Skeletal muscle satellite cell (primary cell): ENCODE data around the gene BTG4.
A peak's percentile ranks its signal among the peaks of the same experiment; 100 is the strongest.

ENCODE experiments used
- H3K27me3 ChIP-seq: 2 replicates; pipeline ENCODE4 v1.7.0; 2013; ENCODE audit warnings: low read length; ENCODE audit not compliant: control insufficient read depth, insufficient read depth
- H3K36me3 ChIP-seq: 2 replicates; pipeline ENCODE4 v1.7.0; 2013; ENCODE audit warnings: mild to moderate bottlenecking, control low read depth, low read length; ENCODE audit not compliant: insufficient read depth
- H3K4me1 ChIP-seq: 2 replicates; pipeline ENCODE4 v1.7.0; 2013; ENCODE audit warnings: low read length; ENCODE audit not compliant: control insufficient read depth, insufficient read depth
- H3K4me2 ChIP-seq: 2 replicates; pipeline ENCODE4 v1.7.0; 2013; ENCODE audit warnings: mild to moderate bottlenecking, low read length
- H3K4me3 ChIP-seq: 2 replicates; pipeline ENCODE4 v1.7.0; 2013; ENCODE audit warnings: low read length
- H3K9ac ChIP-seq: 2 replicates; pipeline ENCODE4 v1.7.0; 2013; ENCODE audit warnings: mild to moderate bottlenecking, low read depth, low read length, moderate library complexity
- H3K9me3 ChIP-seq: replicated peaks from 2 replicates; pipeline ENCODE4 v1.7.0; 2013; ENCODE audit warnings: mild to moderate bottlenecking, control low read depth, low read length

The BTG4 gene

DNA sequence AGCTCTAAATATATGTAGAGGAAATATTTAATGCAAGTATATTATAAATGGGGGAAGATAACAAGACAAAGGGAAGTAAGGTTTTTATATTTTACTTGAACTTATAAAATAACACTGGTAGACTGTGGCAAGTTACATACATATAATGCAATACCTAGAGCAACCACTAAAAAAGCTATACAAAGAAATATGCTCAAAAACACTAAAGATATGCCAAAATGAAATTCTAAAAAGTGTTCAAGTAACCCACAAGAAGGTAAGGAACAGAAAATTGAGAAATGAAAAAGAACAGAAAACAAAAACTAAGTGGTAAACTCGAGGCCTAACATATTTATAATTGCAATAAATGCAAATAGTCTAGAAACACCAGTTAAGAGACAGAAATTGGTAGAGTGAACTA lies 32.5 kb downstream of the BTG4 start:
- H3K27me3 ChIP-seq: no peaks in the 10 kb centered on the region
- no peaks in the 10 kb centered on the region for H3K36me3 ChIP-seq
- H3K4me3 ChIP-seq: no peak overlapping the region
- peaks cover 5% of the 10 kb centered on the region for H3K9me3 ChIP-seq
- H3K9ac ChIP-seq: no peak overlapping the region
- H3K4me1 ChIP-seq: no peaks in the 10 kb centered on the region
- no peak overlapping the region for H3K4me2 ChIP-seq

DNA sequence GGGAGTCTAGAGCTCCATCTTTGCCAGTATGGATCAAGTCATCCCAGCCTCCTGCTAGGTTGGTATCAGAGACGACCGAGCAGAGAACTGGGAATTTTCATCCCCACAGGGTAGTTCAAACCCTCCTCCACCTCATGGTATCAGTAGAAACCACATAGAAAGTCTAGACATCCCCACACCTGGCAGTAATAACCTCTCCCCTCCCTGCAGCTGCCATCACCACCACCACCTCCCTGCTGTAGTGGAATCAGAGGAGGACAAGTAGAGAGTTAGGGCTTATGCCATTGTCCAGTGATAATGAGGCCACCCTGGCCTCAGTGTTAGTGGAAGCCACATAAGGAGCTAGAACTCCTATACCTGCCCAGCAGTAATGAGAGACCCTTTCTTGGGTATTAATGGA lies 34.3 kb downstream of the BTG4 start:
- Histone ChIP-seq H3K4me3 (no peak overlapping the region), H3K27me3 (no peaks in the 10 kb centered on the region), H3K4me2 (no peak overlapping the region), H3K9me3 (peaks cover 2% of the 10 kb centered on the region), H3K36me3 (no peaks in the 10 kb centered on the region), H3K4me1 (no peaks in the 10 kb centered on the region), H3K9ac (no peak overlapping the region)

DNA sequence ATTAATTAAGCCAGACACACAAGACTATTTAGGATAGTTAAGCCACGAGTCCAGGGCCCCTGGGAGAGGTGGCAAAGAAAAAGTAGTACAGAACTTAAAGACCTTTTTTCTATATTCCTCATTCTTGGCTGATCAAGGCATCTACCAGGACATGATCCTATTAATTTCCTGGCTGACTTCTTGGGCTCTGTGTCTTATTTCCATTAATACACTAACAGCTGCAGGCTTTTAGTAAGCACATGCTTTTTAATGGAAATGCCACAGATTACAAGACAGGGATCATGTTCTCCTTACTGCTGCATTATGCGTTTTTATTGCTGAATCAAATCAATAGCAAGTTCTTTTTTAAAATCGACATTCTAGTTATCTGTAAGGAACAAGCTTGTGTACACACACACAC lies 35.2 kb downstream of the BTG4 start:
- Histone ChIP-seq H3K9me3 (no peaks in the 10 kb centered on the region), H3K36me3 (no peaks in the 10 kb centered on the region), H3K4me3 (no peak overlapping the region), H3K4me2 (no peak overlapping the region), H3K4me1 (no peaks in the 10 kb centered on the region), H3K9ac (no peak overlapping the region), H3K27me3 (no peaks in the 10 kb centered on the region)

DNA sequence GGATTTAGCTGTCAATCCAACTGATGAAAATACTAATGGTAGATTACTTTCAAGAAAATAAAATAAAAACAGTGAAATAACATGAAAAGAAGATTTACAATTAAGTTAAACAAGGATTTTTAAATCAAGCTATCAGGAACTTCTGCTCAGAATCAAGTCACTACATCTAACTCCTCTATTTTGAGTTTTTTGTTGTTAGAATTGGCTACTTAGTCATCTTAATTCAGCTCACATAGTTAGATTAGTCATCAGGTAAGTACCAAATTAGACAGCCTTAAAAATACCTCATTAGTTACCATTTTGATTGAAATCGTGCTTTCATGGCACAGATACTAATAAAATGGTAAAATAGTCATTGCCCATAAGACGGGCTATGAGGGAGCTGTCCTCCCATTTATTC lies 35.8 kb downstream of the BTG4 start:
- H3K4me3 ChIP-seq: no peak overlapping the region
- H3K9ac ChIP-seq: no peak overlapping the region
- no peaks in the 10 kb centered on the region for H3K4me1 ChIP-seq
- no peaks in the 10 kb centered on the region for H3K36me3 ChIP-seq
- H3K27me3 ChIP-seq: no peaks in the 10 kb centered on the region
- no peak overlapping the region for H3K4me2 ChIP-seq
- H3K9me3 ChIP-seq: no peaks in the 10 kb centered on the region

DNA sequence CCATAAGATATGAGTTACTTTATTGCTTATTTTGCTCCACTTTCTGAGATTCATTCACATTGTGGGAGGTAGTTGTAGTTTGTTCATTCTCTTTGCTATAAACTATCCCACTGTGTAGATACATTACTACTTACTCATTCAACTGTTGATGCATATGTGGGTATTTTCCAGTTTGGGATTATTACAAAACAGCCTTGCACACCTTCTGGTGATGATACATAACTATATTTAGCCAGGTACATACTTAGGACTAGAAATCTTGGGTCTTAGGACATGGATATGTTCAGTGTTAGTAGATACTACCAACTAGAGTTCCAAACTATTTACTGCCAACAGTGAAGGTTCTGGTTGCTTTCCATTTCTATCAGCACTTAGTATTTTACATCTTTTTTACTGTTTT lies 37.8 kb downstream of the BTG4 start:
- Histone ChIP-seq H3K4me3 (no peak overlapping the region), H3K4me2 (no peak overlapping the region), H3K4me1 (peaks cover under 1% of the 10 kb centered on the region), H3K9me3 (no peaks in the 10 kb centered on the region), H3K9ac (no peak overlapping the region), H3K27me3 (no peaks in the 10 kb centered on the region), H3K36me3 (no peaks in the 10 kb centered on the region)

DNA sequence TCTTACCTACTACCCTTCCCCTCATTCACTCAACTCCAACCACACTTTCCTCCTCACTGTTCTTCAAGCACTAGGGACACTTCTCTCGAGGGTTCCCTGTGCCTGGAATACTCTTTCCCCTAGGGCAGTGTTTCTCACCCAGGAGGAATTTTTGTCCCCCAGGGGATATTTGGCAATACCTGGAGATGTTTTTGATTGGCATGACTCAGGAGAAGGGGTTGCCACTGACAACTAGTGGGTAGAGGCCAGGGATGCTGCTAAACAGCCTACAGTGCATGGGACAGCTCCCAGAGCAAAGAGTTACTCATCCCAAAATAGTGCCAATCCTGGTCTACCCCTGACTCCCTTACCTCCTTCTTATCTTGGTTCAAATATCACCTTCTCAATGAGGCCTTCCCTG lies 40.0 kb downstream of the BTG4 start:
- Histone ChIP-seq H3K36me3 (no peaks in the 10 kb centered on the region), H3K9me3 (no peaks in the 10 kb centered on the region), H3K9ac (no peak overlapping the region), H3K4me2 (no peak overlapping the region), H3K4me3 (no peak overlapping the region), H3K27me3 (no peaks in the 10 kb centered on the region), H3K4me1 (peaks cover 3% of the 10 kb centered on the region)

DNA sequence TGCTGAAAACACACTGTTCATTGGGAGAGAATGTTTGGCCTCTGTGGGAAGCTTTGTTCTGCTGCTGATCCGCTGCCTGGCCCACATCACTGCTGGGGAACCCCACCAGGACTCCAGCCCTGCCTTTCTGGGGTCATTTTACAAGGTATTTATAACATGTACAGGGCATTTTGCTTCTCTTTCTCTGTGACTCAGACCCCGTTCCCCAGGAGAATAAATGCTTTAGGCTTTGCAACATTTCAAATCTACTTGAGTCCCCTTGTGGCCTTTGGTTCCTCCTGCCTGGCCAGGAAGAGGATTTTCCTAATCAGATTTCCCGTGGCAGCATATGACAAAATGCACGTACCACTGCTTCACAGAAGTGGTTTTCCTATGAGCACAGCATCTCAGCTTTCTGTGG lies 43.0 kb downstream of the BTG4 start:
- Histone ChIP-seq H3K36me3 (no peaks in the 10 kb centered on the region), H3K4me3 (no peak overlapping the region), H3K27me3 (no peaks in the 10 kb centered on the region), H3K4me2 (no peak overlapping the region), H3K4me1 (peaks cover 12% of the 10 kb centered on the region), H3K9ac (no peak overlapping the region), H3K9me3 (no peaks in the 10 kb centered on the region)

DNA sequence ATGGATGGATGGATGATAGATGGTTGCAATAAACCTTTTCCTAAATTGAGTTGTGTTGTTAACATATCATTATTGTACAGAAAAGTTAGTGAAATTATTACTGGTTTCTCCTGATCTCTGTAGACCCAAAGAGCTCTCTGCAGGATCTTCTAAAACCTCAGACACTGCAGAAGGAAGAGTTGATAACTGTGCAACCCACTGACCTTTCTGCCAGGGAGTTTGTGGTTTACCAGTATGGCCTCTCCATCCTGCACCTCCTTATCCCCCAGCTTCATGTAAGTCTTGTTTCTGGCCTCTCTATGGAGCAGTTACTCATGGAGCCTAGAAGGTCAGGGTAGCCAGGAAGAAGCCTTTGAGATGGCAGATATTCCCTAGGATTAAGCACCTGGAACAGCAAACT lies 45.6 kb downstream of the BTG4 start:
- H3K4me1 ChIP-seq: peaks cover 12% of the 10 kb centered on the region
- no peak overlapping the region for H3K4me3 ChIP-seq
- no peak overlapping the region for H3K4me2 ChIP-seq
- H3K9me3 ChIP-seq: no peaks in the 10 kb centered on the region
- no peaks in the 10 kb centered on the region for H3K36me3 ChIP-seq
- no peak overlapping the region for H3K9ac ChIP-seq
- H3K27me3 ChIP-seq: no peaks in the 10 kb centered on the region

DNA sequence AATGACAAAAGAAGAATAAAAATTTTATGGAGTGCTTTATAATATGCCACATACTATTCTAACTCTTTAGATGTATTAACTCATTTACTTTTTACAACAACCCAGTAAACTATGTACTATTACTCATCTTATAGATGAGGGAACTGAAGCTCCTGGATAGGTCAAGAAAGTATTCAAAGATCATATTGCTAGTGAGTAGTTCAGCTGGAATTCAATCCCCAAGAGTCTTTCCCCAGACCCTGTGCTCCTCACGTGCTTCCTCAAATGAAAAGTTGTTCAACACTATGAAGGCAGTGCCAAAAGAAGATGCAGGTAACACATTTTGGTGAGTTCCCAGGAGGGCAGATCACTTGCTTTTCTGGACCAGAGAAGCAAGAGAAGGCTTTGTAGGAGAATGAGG lies 46.8 kb downstream of the BTG4 start:
- Histone ChIP-seq H3K36me3 (no peaks in the 10 kb centered on the region), H3K9me3 (no peaks in the 10 kb centered on the region), H3K9ac (no peak overlapping the region), H3K27me3 (no peaks in the 10 kb centered on the region), H3K4me1 (peaks cover 21% of the 10 kb centered on the region), H3K4me3 (no peak overlapping the region), H3K4me2 (peak overlapping the region; percentile 22)

DNA sequence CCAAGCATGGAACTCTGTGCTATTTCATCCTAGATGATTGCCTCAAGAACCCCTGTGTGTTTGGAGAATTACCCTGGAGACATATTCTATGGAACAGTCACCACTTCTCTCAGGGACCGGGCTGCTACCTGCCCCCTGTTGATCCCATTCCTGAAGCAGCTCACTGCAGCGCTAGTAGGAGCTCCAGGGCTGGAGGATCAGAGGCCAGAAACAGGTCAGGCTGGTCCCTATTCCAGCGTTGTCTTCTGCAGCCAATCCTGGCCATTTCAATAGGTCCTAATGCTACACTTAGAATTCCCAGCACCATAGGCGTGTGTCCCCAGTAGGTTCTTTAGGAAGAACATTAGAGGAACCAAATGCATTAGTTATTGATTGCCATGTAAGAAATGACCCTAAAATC lies 48.9 kb downstream of the BTG4 start:
- Histone ChIP-seq H3K9ac (no peak overlapping the region), H3K4me2 (no peak overlapping the region), H3K36me3 (no peaks in the 10 kb centered on the region), H3K27me3 (peaks cover 15% of the 10 kb centered on the region), H3K9me3 (no peaks in the 10 kb centered on the region), H3K4me1 (peaks cover 18% of the 10 kb centered on the region), H3K4me3 (no peak overlapping the region)

DNA sequence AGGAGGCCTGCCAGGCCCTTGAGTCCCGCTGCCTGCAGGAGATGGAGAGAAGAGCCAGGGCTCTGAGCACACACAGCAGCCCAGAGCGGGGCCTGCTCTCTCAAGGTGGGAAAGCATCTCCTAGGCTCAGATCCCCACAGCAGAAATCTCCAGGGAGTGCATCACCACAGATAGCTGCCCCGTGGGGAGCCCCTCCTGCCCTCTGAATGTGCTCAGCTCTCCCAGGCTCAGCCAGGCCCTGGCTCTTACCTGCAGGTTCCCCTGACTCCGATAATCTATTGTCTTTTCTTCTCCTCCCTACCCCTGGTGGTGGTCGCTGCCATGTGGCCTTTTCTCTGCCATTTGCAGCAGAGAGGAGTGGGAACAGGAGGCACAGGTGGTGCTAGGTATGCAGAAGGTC lies 49.9 kb downstream of the BTG4 start:
- Histone ChIP-seq H3K4me3 (no peak overlapping the region), H3K9ac (no peak overlapping the region), H3K9me3 (no peaks in the 10 kb centered on the region), H3K27me3 (peaks cover 20% of the 10 kb centered on the region), H3K4me2 (no peak overlapping the region), H3K36me3 (no peaks in the 10 kb centered on the region), H3K4me1 (peaks cover 18% of the 10 kb centered on the region)

DNA sequence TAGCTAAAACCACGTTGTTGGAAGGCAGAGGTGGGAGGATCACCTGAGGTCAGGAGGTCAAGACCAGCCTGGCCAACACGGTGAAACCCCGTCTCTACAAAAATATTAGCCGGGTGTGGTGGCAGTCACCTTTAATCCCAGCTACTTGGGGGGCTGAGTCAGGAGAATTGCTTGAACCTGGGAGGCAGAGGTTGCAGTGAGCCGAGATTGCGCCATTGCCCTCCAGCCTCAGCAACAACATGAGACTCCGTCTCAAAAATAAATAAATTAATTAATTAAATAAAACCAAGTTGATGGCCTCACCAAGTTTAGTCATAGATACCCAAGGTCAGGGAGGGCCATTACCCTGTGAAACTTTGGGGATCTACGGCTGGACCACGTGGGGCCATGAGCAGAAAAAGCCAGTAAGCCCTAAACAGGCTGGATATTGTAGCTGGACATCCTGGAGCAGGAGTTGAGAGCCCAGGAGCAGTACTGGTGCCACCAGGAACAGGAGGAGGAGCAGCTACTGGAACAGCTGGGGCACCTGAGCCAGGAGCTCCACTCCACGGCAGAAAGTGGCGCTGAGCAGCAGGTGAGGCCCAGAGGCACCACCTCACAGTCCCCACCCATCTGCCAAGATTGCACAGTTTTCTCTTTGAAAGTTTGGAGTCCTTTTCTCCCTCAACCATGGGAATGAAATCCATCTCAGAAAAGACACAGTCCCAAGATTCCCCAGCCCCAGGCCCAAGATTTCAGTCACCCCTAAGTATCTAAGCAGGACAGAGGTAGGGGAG lies 50.5 kb downstream of the BTG4 start:
- Histone ChIP-seq H3K9me3 (no peaks in the 10 kb centered on the region), H3K4me2 (no peak overlapping the region), H3K27me3 (peaks cover 20% of the 10 kb centered on the region), H3K4me3 (no peak overlapping the region), H3K9ac (no peak overlapping the region), H3K36me3 (no peaks in the 10 kb centered on the region), H3K4me1 (peaks cover 18% of the 10 kb centered on the region)
